Hepatocyte (in vitro differentiated cells): ENCODE data around the gene TERB2. TPM values are rescaled to one million over a fixed set of nuclear protein-coding genes. Genes with fewer than 3 reads are reported as not detected.
"Not testable (repeated sequence)": the region's sequence is repeated elsewhere in the genome, so short reads cannot be mapped to it uniquely, and the experiment has no call there.

Source experiments
- DNase-seq: peaks from one replicate; pipeline ENCODE4 v3.0.0-alpha.2; 2016; ENCODE audit warnings: low spot score
- H2AFZ ChIP-seq: fragments of 200-600 bp; sonication (generic); 2 replicates; pipeline ENCODE4 v1.6.0; 2016; ENCODE audit warnings: antibody characterized with exemption, mild to moderate bottlenecking
- H3K27ac ChIP-seq: fragments of 200-600 bp; sonication (generic); 2 replicates; pipeline ENCODE4 v1.5.1; 2016; ENCODE audit warnings: mild to moderate bottlenecking
- H3K27me3 ChIP-seq: fragments of 200-600 bp; sonication (generic); 2 replicates; pipeline ENCODE4 v1.6.1; 2016
- H3K36me3 ChIP-seq: fragments of 200-600 bp; sonication (generic); replicated peaks from 2 replicates; pipeline ENCODE4 v1.5.1; 2016; ENCODE audit warnings: low read depth; ENCODE audit not compliant: insufficient read depth
- H3K4me1 ChIP-seq: fragments of 200-600 bp; sonication (generic); 2 replicates; pipeline ENCODE4 v1.5.1; 2016; ENCODE audit warnings: mild to moderate bottlenecking, moderate library complexity; ENCODE audit not compliant: insufficient read depth
- H3K4me2 ChIP-seq: fragments of 200-600 bp; sonication (generic); 2 replicates; pipeline ENCODE4 v1.6.0; 2016
- H3K4me3 ChIP-seq: fragments of 200-600 bp; sonication (generic); 2 replicates; pipeline ENCODE4 v1.5.1; 2016; ENCODE audit warnings: mild to moderate bottlenecking
- H3K79me2 ChIP-seq: fragments of 200-600 bp; sonication (generic); 2 replicates; pipeline ENCODE4 v1.6.0; 2017; ENCODE audit warnings: mild to moderate bottlenecking
- H3K9me2 ChIP-seq: fragments of 200-600 bp; sonication (generic); replicated peaks from 2 replicates; pipeline ENCODE4 v1.6.0; 2017; ENCODE audit warnings: mild to moderate bottlenecking; ENCODE audit not compliant: insufficient read depth
- H3K9me3 ChIP-seq: fragments of 200-600 bp; sonication (generic); 2 replicates; pipeline ENCODE4 v1.5.1; 2016; ENCODE audit warnings: low read depth, mild to moderate bottlenecking
- H4K20me1 ChIP-seq: fragments of 200-600 bp; sonication (generic); 2 replicates; pipeline ENCODE4 v1.6.0; 2016; ENCODE audit warnings: mild to moderate bottlenecking; ENCODE audit not compliant: insufficient read depth, poor library complexity, severe bottlenecking
- EZH2 ChIP-seq: fragments of 200-600 bp; sonication (generic); IDR thresholded peaks from 2 replicates; pipeline ENCODE4 v1.6.1; 2016; ENCODE audit warnings: antibody characterized with exemption, mild to moderate bottlenecking, borderline replicate concordance
- EZH2phosphoT487 ChIP-seq: fragments of 200-600 bp; sonication (generic); IDR thresholded peaks from one replicate; pipeline ENCODE4 v1.6.1; 2018; ENCODE audit warnings: antibody characterized with exemption, mild to moderate bottlenecking, low read depth, moderate library complexity; ENCODE audit not compliant: unreplicated experiment, severe bottlenecking
- WGBS: methylation state at CpG from one replicate; pipeline ENCODE4 v1.1.6; 2016; ENCODE audit warnings: low lambda C conversion rate; ENCODE audit errors: missing lambda C conversion rate; 5-methylcytosine and 5-hydroxymethylcytosine counted together
- polyA plus RNA-seq: library from polyadenylated mRNA; unstranded; fragments of >200 nt; fragmentation: Nextera tagmentation; extraction: Ambion mirVana; gene quantifications from 2 replicates; pipeline ENCODE4 v1.2.1, GENCODE V29; 2016
- total RNA-seq: library from RNA; depleted of rRNA; stranded (reverse); fragments of >200 nt; gene quantifications from 2 replicates; pipeline ENCODE4 v1.2.3, GENCODE V29; 2014
- TF ChIP-seq, protein P1 (sequence below): fragments of 200-600 bp; sonication (generic); IDR thresholded peaks from 2 replicates; pipeline ENCODE4 v1.5.1; 2016; ENCODE audit warnings: antibody characterized with exemption, mild to moderate bottlenecking; ENCODE audit not compliant: poor library complexity

The TERB2 gene
- total RNA-seq = not detected in 2 replicates
- polyA plus RNA-seq = 0.19 TPM in 1 of 2 replicates, not detected in the other

DNA sequence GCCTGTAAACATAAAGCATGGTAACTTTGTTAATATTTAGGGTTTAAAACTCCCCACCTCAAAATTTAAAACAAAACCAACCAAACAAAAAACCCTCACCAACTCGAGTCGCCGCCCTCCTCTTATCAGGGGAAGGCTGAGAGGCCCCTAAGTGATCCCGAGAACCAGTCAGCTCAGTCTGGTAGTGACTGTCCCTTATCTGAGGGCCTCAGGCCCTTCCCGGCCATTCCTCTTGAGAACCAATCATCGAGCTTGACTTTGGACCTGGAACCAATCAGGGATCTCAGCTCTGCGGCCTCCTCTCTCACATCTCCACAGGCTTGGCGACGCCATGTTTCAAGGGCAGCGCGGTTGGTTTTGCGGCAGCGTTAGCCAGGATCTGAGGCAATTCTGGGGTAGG is at the start of gene TERB2:
TERB2 (plus strand) TSS at position 300 of the 400 bp plus-strand sequence; CDS start at position 332, 32 bp downstream.
- WGBS = 94% methylated on average over 13 of the region's 13 CpGs
- H3K27me3 ChIP-seq = no peaks in the 10 kb centered on the region
- H3K9me2 ChIP-seq = no peaks in the 10 kb centered on the region
- no peaks in the 10 kb centered on the region for H3K79me2 ChIP-seq
- H3K27ac ChIP-seq = no peak within 1 kb of the TSS
- H3K4me1 ChIP-seq = no peaks in the 10 kb centered on the region
- H3K36me3 ChIP-seq = no peaks in the 10 kb centered on the region
- H2AFZ ChIP-seq = no peak within 1 kb of the TSS
- H4K20me1 ChIP-seq = no peaks in the 10 kb centered on the region
- no peaks in the 10 kb centered on the region for H3K9me3 ChIP-seq
- no peak for DNase-seq
- TF ChIP-seq, protein P1, sequence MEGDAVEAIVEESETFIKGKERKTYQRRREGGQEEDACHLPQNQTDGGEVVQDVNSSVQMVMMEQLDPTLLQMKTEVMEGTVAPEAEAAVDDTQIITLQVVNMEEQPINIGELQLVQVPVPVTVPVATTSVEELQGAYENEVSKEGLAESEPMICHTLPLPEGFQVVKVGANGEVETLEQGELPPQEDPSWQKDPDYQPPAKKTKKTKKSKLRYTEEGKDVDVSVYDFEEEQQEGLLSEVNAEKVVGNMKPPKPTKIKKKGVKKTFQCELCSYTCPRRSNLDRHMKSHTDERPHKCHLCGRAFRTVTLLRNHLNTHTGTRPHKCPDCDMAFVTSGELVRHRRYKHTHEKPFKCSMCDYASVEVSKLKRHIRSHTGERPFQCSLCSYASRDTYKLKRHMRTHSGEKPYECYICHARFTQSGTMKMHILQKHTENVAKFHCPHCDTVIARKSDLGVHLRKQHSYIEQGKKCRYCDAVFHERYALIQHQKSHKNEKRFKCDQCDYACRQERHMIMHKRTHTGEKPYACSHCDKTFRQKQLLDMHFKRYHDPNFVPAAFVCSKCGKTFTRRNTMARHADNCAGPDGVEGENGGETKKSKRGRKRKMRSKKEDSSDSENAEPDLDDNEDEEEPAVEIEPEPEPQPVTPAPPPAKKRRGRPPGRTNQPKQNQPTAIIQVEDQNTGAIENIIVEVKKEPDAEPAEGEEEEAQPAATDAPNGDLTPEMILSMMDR = no peak
- TF ChIP-seq EZH2 (no peak), EZH2phosphoT487 (no peak)
- no peak within 1 kb of the TSS for H3K4me3 ChIP-seq
- no peak within 1 kb of the TSS for H3K4me2 ChIP-seq

GRCh38 chr15:44909423-44909822 is 47.1 kb upstream of the TERB2 start:
- H3K27ac ChIP-seq = no peak overlapping the region
- no peaks in the 10 kb centered on the region for H3K9me2 ChIP-seq
- no peaks in the 10 kb centered on the region for H3K9me3 ChIP-seq
- no peaks in the 10 kb centered on the region for H4K20me1 ChIP-seq
- no peaks in the 10 kb centered on the region for H3K36me3 ChIP-seq
- peaks cover 12% of the 10 kb centered on the region for H3K4me1 ChIP-seq
- H3K4me2 ChIP-seq = no peak overlapping the region
- 69% methylated on average over 2 of the region's 2 CpGs for WGBS
- no peaks in the 10 kb centered on the region for H3K27me3 ChIP-seq
- TF ChIP-seq EZH2phosphoT487 (no peak), EZH2 (no peak)
- TF ChIP-seq, protein P1 = no peak
- H3K79me2 ChIP-seq = no peaks in the 10 kb centered on the region
- no peak for DNase-seq
- H3K4me3 ChIP-seq = no peak overlapping the region
- H2AFZ ChIP-seq = no peak overlapping the region

DNA sequence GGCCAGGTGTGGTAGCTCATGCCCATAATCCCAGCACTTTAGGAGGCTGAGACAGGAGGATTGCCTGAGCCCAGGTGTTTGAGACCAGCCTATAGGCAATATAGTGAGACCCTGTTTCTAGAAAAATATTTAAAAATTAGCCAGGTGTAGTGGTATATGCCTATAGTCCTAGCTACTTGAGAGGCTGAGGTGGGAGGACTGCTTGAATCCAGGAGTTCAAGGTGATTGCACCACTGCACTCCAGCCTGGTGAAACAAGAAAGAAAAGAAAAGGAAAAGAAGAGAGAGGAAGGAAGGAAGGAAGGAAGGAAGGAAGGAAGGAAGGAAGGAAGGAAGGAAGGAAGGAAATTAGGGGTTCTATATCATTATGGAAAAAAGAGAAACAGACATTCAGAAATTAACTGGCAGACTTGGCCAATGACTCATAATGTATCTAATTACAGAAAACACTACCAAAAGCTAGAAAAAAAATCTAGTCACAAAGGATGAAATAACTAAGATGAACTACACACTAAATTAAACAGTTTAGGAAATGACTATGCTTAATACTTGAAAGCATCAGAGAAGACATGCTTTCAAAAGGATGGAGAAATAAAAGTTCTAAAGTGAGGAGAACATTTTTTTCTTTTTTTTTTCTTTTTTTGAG is 45.4 kb upstream of the TERB2 start:
- Histone ChIP-seq H3K4me1 (peaks cover 12% of the 10 kb centered on the region), H3K4me2 (no peak overlapping the region), H3K9me2 (no peaks in the 10 kb centered on the region), H3K27me3 (no peaks in the 10 kb centered on the region), H3K4me3 (no peak overlapping the region), H3K9me3 (no peaks in the 10 kb centered on the region), H3K79me2 (no peaks in the 10 kb centered on the region), H4K20me1 (no peaks in the 10 kb centered on the region), H2AFZ (no peak overlapping the region), H3K27ac (no peak overlapping the region), H3K36me3 (no peaks in the 10 kb centered on the region)
- TF ChIP-seq, protein P1 = no peak
- TF ChIP-seq EZH2 (no peak), EZH2phosphoT487 (no peak)
- no peak for DNase-seq

GRCh38 chr15:44912186-44912585 is 44.3 kb upstream of the TERB2 start:
- H3K36me3 ChIP-seq, H3K9me3 ChIP-seq, H3K4me3 ChIP-seq, H3K4me2 ChIP-seq, H2AFZ ChIP-seq, H4K20me1 ChIP-seq, H3K27me3 ChIP-seq, H3K27ac ChIP-seq, H3K9me2 ChIP-seq, H3K79me2 ChIP-seq, DNase-seq: not testable (repeated sequence)
- 53% methylated on average over 1 of the region's 1 CpG for WGBS
- peaks cover 12% of the 10 kb centered on the region for H3K4me1 ChIP-seq

DNA sequence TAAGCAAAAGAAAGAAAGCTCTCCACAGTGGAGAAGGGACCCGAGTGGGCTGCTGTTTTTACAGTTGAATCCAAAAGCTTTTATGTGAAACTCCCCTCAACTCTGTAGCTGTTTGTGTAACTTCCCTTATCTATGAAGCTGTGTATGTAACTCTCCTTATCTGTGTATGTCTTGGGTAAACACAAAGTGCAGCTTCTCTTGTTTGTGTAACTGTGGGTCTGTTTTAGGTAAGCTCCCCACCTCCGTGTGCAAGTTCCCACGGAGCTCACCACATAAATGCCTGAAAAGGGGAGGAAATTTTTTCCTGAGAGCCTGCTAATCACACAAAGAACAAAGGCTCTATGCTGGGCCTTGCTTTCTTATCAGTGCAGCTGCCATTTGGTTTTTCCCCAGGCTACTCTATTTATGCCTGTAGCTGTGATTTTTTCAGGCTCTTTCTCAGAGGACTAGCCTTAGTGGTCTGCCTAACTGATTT is 43.5 kb upstream of the TERB2 start:
- peak overlapping the region; percentile 23 for H2AFZ ChIP-seq
- H3K9me3 ChIP-seq, H3K9me2 ChIP-seq, H3K79me2 ChIP-seq, H4K20me1 ChIP-seq, H3K4me3 ChIP-seq, H3K36me3 ChIP-seq, H3K27me3 ChIP-seq: not testable (repeated sequence)
- DNase-seq = peak; percentile 57
- WGBS = 4% methylated on average over 3 of the region's 3 CpGs
- H3K27ac ChIP-seq = peak overlapping the region; percentile 69
- H3K4me2 ChIP-seq = peak overlapping the region; percentile 59
- peaks cover 12% of the 10 kb centered on the region for H3K4me1 ChIP-seq
